Measurements from ENCODE around the gene FDXR.
A peak's percentile ranks its signal among the peaks of the same experiment; 100 is the strongest.
"Not testable (repeated sequence)": the region's sequence is repeated elsewhere in the genome, so short reads cannot be mapped to it uniquely, and the experiment has no call there.

FDXR gene

DNA sequence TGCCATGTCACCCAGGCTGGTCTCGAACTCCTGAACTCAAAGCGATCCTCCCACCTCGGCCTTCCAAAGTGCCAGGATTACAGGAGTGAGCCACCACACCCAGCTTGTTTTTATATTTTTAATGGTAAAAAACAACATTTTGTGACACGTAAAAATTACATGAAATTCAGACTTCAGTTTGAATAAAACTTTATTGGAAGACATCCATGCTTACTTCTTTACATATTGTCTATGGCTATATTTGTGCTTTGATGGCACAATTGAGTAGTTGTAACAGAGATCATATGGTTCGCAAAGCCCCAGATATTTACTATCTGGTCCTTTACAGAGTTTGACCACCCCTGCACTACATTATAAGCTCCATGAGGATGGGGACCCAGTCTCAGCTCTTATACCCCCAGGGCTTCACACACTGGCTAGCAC lies 1.8 kb upstream of the FDXR start:
- Histone ChIP-seq H3K27me3 (ENCODE audit: control insufficient read depth, insufficient read depth, low read length) (no peaks in the 10 kb centered on the region), H3K9ac (ENCODE audit: low read length) (no peak overlapping the region), H3K4me1 (ENCODE audit: control insufficient read depth, insufficient read depth, low read length) (peaks cover 7% of the 10 kb centered on the region), H3K4me3 (ENCODE audit: low read length) (no peak overlapping the region), H3K27ac (ENCODE audit: low read depth, low read length) (no peak overlapping the region), H3K36me3 (ENCODE audit: control insufficient read depth, insufficient read depth, low read length) (no peaks in the 10 kb centered on the region)

DNA sequence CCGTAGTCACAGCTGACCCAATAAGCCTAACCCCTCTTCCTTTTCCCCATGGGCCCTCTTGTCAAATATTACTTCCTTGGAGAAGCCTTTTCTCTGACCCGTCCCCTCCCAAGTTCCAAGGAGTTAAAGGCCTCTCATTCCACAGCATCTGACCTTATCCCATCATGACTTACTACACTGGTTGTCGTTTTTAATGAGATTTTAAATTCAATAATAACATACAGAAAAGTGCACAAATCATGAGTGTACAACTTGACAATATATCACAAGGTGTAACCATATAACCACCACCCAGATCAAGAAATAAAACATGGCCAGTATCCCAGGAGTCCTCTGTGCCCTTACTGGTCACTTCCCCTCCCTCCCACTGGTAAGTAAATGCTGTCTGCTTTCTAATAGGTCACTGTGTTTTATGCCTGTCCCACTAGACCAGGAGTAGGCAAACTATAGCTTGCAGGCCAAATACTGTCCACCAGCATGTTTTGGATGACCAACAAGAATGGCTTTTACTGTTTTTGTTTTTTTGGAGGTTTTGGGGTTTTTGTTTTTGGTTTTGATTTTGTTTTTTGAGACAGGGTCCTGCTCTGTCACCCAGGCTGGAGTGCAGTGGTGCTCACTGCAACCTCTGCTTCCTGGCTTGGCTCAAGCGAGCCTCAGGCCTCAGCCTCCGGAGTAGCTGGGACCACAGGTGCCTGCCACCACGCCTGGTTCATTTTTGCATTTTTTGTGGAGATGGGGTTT lies 1.2 kb upstream of the FDXR start:
- Histone ChIP-seq H3K27me3 (ENCODE audit: control insufficient read depth, insufficient read depth, low read length) (no peaks in the 10 kb centered on the region), H3K36me3 (ENCODE audit: control insufficient read depth, insufficient read depth, low read length) (no peaks in the 10 kb centered on the region), H3K9ac (ENCODE audit: low read length) (peak overlapping the region; percentile 92), H3K27ac (ENCODE audit: low read depth, low read length) (peak overlapping the region; percentile 94), H3K4me3 (ENCODE audit: low read length) (peak overlapping the region; percentile 93), H3K4me1 (ENCODE audit: control insufficient read depth, insufficient read depth, low read length) (peaks cover 7% of the 10 kb centered on the region)

DNA sequence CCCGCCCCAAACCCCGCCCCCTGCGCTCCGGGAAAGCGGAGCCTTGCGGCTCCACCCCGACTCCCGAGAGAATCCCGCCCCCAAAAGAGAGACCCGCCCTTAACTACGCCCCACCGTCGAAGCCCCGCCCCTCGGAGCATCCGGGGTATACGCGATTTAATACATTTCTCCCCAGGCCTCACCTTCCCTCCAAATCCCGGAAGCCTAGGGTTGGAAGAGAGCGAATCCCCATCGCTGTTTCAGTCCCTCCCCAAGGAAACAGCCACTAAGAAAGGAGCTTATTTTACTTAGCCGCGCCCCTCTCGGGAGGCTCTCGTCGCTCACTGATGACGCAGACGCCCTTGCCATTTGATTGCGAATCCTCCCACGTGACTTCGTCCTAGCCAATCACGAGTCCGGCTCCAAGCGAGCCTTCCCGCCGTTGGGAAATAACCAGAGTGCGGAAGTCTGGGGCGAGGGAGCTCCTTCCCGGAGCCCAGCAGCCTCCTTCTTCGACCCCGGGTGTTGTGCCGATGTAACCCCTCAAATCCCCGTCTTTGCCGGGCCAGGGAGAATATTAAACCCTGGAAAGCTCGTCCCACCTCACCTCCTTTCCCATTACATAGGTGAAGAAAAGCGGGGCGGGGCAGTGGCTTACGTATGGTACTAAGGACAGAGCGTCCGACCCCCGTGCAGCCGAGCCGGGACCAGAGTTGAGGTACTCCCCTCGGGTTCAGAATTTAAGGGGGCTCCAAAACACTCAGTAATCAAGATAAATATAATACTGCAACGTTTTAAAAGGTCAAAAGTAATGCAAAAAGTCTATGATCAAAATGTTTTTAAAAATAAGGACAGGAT lies 461 bp upstream of the FDXR start:
- Histone ChIP-seq H3K36me3 (ENCODE audit: control insufficient read depth, insufficient read depth, low read length) (no peaks in the 10 kb centered on the region), H3K4me3 (ENCODE audit: low read length) (peak overlapping the region; percentile 93), H3K27ac (ENCODE audit: low read depth, low read length) (peak overlapping the region; percentile 94), H3K9ac (ENCODE audit: low read length) (peak overlapping the region; percentile 92), H3K4me1 (ENCODE audit: control insufficient read depth, insufficient read depth, low read length) (peaks cover 7% of the 10 kb centered on the region), H3K27me3 (ENCODE audit: control insufficient read depth, insufficient read depth, low read length) (no peaks in the 10 kb centered on the region)

DNA sequence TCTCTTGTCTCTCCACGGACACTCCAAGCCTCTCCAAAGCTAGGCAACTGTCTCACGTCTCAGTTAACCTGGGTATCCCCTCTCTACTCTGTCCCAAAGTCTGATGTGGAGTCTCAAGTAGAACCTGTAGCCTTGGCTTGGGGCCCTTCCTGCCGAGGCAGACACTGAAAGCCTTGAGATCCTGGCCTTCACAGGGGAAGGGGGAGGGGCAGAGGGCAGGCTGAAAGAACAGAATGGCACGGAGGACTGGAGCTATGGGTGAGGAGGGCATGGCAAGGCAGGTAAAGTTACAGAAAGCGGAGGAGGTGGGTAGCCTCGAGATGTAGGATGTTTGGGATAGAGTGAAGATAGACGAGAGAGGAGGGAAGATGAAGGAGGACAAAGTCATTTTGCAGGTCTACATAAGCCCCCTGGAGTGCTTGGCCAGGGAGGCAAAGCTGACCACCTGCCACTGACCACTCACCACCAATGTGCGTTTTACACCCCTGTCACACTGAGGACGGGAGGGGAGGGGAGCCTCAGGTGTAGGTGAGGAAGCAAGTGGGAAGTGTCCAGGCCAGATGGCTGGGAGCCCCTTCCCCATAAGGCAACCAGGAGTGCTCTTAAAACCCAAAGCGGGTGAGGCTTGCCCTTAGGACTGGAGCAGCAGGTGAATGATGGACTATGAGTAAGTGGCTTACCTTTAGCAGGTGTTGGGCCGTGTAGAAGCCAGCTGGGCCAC lies 1.3 kb downstream of the FDXR start:
- no peak overlapping the region for H3K27ac ChIP-seq (ENCODE audit: low read depth, low read length)
- no peak overlapping the region for H3K4me3 ChIP-seq (ENCODE audit: low read length)
- no peaks in the 10 kb centered on the region for H3K36me3 ChIP-seq (ENCODE audit: control insufficient read depth, insufficient read depth, low read length)
- no peak overlapping the region for H3K9ac ChIP-seq (ENCODE audit: low read length)
- H3K4me1 ChIP-seq (ENCODE audit: control insufficient read depth, insufficient read depth, low read length) = peaks cover 7% of the 10 kb centered on the region
- no peaks in the 10 kb centered on the region for H3K27me3 ChIP-seq (ENCODE audit: control insufficient read depth, insufficient read depth, low read length)

DNA sequence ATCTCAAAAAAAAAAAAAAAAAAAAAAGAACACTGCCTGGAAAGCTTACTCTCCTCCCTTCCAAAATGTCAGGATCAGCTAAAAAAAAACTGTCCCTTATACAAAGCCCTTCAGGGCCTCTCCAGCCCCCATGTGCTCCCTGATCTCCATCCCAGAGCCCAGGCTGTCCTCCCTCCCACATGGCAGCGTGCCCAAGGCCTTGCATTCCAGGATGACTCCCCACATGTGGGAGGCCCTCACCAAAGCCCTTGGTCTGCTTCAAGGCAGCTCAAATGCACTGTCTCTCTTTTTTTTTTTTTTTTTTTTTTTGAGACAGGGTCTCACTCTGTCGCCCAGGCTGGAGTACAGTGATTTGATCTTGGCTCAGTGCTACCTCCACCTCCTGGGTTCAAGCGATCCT lies 2.3 kb downstream of the FDXR start:
- no peaks in the 10 kb centered on the region for H3K27me3 ChIP-seq (ENCODE audit: control insufficient read depth, insufficient read depth, low read length)
- no peak overlapping the region for H3K4me3 ChIP-seq (ENCODE audit: low read length)
- peaks cover 7% of the 10 kb centered on the region for H3K4me1 ChIP-seq (ENCODE audit: control insufficient read depth, insufficient read depth, low read length)
- no peak overlapping the region for H3K9ac ChIP-seq (ENCODE audit: low read length)
- H3K36me3 ChIP-seq (ENCODE audit: control insufficient read depth, insufficient read depth, low read length) = no peaks in the 10 kb centered on the region
- H3K27ac ChIP-seq (ENCODE audit: low read depth, low read length) = no peak overlapping the region

DNA sequence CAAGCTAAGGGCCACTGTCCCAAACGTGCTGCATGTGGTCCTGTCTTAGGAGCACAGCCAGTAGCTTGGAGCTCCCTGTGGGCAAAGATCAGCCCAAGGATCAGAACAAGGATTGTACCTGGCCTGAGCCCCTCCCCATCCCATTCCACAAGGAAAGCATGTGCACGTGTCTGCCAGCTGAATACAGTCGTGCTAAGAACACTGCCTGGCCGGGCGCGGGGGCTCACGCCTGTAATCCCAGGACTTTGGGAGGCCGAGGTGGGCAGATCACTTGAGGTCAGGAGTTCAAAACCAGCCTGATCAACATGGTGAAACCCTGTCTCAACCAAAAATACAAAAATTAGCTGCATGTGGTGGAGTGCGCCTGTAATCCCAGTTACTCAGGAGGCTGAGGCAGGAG lies 2.8 kb downstream of the FDXR start:
- not testable (repeated sequence) for H3K9ac ChIP-seq (ENCODE audit: low read length); H3K27me3 ChIP-seq (ENCODE audit: control insufficient read depth, insufficient read depth, low read length); H3K27ac ChIP-seq (ENCODE audit: low read depth, low read length); H3K4me1 ChIP-seq (ENCODE audit: control insufficient read depth, insufficient read depth, low read length); H3K4me3 ChIP-seq (ENCODE audit: low read length); H3K36me3 ChIP-seq (ENCODE audit: control insufficient read depth, insufficient read depth, low read length)

DNA sequence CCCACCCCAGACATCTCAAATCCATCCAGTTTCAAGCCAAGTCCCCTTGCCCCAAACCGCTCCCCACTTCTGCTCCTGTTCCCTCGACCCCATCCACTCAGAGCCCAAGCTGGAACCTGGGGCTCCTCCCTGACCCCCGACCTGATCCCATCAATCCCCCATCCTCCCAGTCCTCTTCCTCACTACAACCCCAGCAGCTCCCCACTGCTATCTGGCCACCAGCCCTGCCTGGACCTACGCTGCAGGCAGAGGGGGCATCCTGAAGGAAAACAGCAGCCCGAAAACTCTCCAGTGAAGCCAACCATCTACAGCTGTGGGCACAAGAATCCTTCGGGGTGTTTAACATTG lies 3.9 kb downstream of the FDXR start:
- Histone ChIP-seq H3K36me3 (ENCODE audit: control insufficient read depth, insufficient read depth, low read length) (no peaks in the 10 kb centered on the region), H3K27me3 (ENCODE audit: control insufficient read depth, insufficient read depth, low read length) (no peaks in the 10 kb centered on the region), H3K4me3 (ENCODE audit: low read length) (no peak overlapping the region), H3K27ac (ENCODE audit: low read depth, low read length) (no peak overlapping the region), H3K9ac (ENCODE audit: low read length) (no peak overlapping the region), H3K4me1 (ENCODE audit: control insufficient read depth, insufficient read depth, low read length) (peaks cover 6% of the 10 kb centered on the region)

DNA sequence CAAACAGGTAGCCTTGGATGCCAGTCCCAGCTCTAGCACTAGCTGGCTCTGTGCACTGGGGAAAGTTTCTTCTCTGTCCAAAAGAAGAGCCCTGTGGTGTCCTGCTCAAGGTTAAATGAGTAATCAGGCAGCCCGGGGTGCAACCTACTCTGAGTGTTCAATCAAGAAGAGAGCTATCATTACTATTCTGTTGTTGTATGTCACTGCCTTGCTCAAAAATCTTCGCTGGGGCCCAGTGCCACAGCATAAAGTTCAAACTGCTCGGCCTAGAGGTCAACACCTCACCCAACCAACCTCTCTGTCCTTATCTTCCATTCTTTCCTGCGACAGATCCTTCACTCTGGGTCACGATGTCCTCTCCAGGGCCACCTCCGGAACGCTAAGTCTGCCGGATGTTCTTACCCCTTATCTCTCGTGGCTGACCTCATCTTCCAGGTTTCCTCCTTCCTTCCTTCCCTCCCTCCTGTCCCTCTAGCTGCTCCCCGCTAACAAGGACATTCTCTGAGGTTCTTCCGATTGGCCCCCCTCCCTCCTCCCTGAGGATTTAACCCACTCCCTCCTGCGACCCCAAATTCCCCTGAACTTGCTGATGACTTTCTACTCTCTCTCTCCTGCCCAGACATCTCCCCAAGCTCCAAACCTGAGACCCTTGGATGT lies 4.4 kb downstream of the FDXR start:
- H3K36me3 ChIP-seq (ENCODE audit: control insufficient read depth, insufficient read depth, low read length) = no peaks in the 10 kb centered on the region
- H3K27me3 ChIP-seq (ENCODE audit: control insufficient read depth, insufficient read depth, low read length) = no peaks in the 10 kb centered on the region
- H3K9ac ChIP-seq (ENCODE audit: low read length) = no peak overlapping the region
- peaks cover 4% of the 10 kb centered on the region for H3K4me1 ChIP-seq (ENCODE audit: control insufficient read depth, insufficient read depth, low read length)
- no peak overlapping the region for H3K27ac ChIP-seq (ENCODE audit: low read depth, low read length)
- H3K4me3 ChIP-seq (ENCODE audit: low read length) = no peak overlapping the region

DNA sequence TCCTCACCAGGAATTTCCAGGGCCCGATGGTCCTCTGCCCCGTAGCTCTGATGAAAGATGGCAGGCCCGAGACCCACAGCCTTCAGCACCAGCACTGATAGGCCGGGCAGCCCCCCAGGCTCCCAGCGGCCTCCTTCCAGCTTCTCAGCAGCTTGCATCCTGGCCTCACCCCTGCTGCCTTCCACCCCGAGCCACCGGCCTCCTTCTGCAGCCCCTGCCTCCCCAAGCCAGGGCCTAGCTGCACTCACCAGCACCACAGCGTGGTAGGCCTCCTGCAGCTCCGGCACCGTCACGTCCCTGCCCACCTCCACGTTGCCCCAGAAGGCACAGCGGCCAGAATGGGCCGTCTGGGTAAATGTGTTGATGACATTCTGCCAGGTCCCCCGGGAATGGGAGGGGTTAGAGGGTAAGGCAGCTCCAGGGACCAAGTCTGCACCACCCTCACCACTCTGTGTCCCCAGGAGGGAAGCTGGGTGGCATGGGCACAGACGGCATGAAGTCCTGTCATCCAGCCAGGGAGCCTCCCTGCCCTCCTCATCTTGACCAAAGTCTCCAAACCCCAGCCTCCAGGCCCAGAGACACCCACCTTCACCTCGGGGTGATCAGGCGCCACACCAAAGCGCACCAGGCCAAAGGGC lies 6.5 kb downstream of the FDXR start:
- H3K27me3 ChIP-seq (ENCODE audit: control insufficient read depth, insufficient read depth, low read length) = peaks cover 6% of the 10 kb centered on the region
- no peak overlapping the region for H3K27ac ChIP-seq (ENCODE audit: low read depth, low read length)
- no peak overlapping the region for H3K4me3 ChIP-seq (ENCODE audit: low read length)
- no peak overlapping the region for H3K9ac ChIP-seq (ENCODE audit: low read length)
- H3K4me1 ChIP-seq (ENCODE audit: control insufficient read depth, insufficient read depth, low read length) = no peaks in the 10 kb centered on the region
- H3K36me3 ChIP-seq (ENCODE audit: control insufficient read depth, insufficient read depth, low read length) = no peaks in the 10 kb centered on the region

DNA sequence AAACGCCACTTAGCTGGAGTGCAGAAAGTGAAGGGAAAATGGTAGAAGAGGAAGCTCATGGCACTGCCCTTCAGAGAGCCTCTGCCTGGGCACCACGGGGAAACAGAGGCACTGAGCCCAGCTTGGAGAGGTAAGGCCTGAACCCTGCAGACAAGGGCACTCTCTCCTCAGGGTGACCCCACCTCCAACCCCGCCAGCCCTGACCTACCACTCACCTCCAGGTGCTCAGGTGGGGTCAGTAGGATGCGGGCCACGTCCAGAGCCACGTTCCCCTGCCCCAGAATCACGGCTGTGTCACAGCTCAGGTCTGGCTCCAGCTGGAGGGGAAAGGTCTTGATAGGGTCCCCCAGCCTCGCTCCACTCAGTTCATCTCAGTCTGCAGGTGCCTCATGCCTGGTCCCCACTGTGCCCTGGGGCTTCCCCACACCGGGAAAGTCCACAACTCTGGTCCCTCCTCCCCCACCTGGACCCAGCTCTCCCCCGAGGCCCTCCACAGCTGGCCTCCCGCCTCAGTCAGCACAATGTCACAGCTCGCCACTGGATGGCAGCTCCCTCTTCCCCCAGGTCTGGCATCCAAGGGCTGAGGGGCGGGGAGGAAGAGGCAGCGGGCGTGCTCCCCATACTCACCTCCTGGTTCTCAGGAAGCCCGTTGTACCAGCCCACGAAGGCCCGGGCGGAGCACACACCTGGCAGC lies 7.1 kb downstream of the FDXR start:
- no peaks in the 10 kb centered on the region for H3K4me1 ChIP-seq (ENCODE audit: control insufficient read depth, insufficient read depth, low read length)
- no peak overlapping the region for H3K27ac ChIP-seq (ENCODE audit: low read depth, low read length)
- H3K9ac ChIP-seq (ENCODE audit: low read length) = no peak overlapping the region
- H3K27me3 ChIP-seq (ENCODE audit: control insufficient read depth, insufficient read depth, low read length) = peaks cover 11% of the 10 kb centered on the region
- H3K36me3 ChIP-seq (ENCODE audit: control insufficient read depth, insufficient read depth, low read length) = no peaks in the 10 kb centered on the region
- H3K4me3 ChIP-seq (ENCODE audit: low read length) = no peak overlapping the region

DNA sequence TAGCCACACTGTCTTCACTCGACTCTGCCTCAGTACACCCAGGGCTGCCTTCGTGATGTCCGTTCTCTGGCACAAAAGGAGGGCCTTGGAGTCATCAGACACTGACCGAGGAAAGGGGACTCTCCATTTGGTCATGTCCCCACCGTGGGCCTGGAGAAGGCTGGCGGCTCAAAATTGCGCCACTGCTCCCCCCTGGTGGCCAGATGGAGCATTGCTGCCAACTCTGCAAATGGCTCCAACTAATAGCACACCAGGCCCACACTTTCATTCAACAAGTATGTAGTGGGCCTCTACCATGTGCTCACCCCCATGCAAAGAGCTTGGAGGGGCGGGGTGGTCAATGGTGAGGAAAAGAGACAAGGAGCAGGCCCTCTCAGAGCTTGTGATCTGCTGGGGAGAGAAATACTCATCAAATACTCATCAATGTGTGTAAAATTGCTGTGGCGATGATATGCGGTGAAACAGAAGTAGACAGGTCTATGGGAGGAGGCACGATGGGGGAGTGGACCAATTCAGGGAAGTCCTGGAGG lies 7.9 kb downstream of the FDXR start:
- Histone ChIP-seq H3K36me3 (ENCODE audit: control insufficient read depth, insufficient read depth, low read length) (no peaks in the 10 kb centered on the region), H3K4me1 (ENCODE audit: control insufficient read depth, insufficient read depth, low read length) (no peaks in the 10 kb centered on the region), H3K27ac (ENCODE audit: low read depth, low read length) (no peak overlapping the region), H3K9ac (ENCODE audit: low read length) (no peak overlapping the region), H3K27me3 (ENCODE audit: control insufficient read depth, insufficient read depth, low read length) (peaks cover 18% of the 10 kb centered on the region), H3K4me3 (ENCODE audit: low read length) (no peak overlapping the region)

Measured in rectal smooth muscle tissue (tissue), 1 donor.